Tibial nerve (tissue), 4 donors: Measurements from ENCODE around the gene LRRC4B. TPM values are rescaled to one million over a fixed set of nuclear protein-coding genes. Genes with fewer than 3 reads are reported as not detected.

Experiments
- DNase-seq, 2 donors: peaks; one replicate each; pipeline ENCODE4 v3.0.0-alpha.2; 2019; ENCODE audit warnings: low spot score in 2 of 2
- H3K27ac ChIP-seq, 4 donors: fragments of 200-600 bp; sonication (generic) in 3 of 4; one replicate each; pipeline ENCODE4 v1.5.1; 2017 to 2019; ENCODE audit warnings: mild to moderate bottlenecking in 1 of 4
- H3K27me3 ChIP-seq, 2 donors: fragments of 200-600 bp; sonication (generic) in 1 of 2; one replicate each; pipeline versions ENCODE4 v1.5.1 to v1.6.0; 2017 to 2019
- H3K36me3 ChIP-seq, 3 donors: fragments of 200-600 bp; sonication (generic); one replicate each; pipeline ENCODE4 v1.5.1; 2018 to 2019
- H3K4me1 ChIP-seq, 4 donors: fragments of 200-600 bp; sonication (generic) in 3 of 4; one replicate each; pipeline ENCODE4 v1.5.1; 2017 to 2019
- H3K4me3 ChIP-seq, 4 donors: fragments of 200-600 bp; sonication (generic) in 3 of 4; one replicate each; pipeline ENCODE4 v1.5.1; 2017 to 2019; ENCODE audit warnings: mild to moderate bottlenecking in 1 of 4, moderate library complexity in 1 of 4
- H3K9me3 ChIP-seq, 4 donors: fragments of 200-600 bp; sonication (generic) in 3 of 4; one replicate each; pipeline ENCODE4 v1.5.1; 2017 to 2019
- CTCF ChIP-seq, 5 experiments: fragments of 200-600 bp in 3 of 5; fragments of 450-650 bp in 2 of 5; sonication (generic) in 3 of 5; IDR thresholded peaks; one replicate each; pipeline ENCODE4 v1.5.1; 2016 to 2019; ENCODE audit warnings: antibody characterized with exemption in 5 of 5, mild to moderate bottlenecking in 3 of 5, moderate library complexity in 2 of 5
- EP300 ChIP-seq, 2 donors: sonication (generic); formaldehyde crosslinking; IDR thresholded peaks; one replicate each; pipeline ENCODE4 v1.6.1; 2017; ENCODE audit warnings: antibody characterized with exemption in 2 of 2, mild to moderate bottlenecking in 1 of 2
- POLR2A ChIP-seq, 2 donors: fragments of 450-650 bp; IDR thresholded peaks; one replicate each; pipeline ENCODE4 v1.6.1; 2017; ENCODE audit warnings: antibody characterized with exemption in 2 of 2, mild to moderate bottlenecking in 2 of 2, moderate library complexity in 2 of 2
- WGBS, 2 donors: methylation state at CpG; one replicate each; pipeline ENCODE4 v1.1.5; 2018; 5-methylcytosine and 5-hydroxymethylcytosine counted together
- total RNA-seq, 4 donors: library from RNA; depleted of rRNA; stranded (reverse); fragments of >200 nt; gene quantifications; one replicate each; pipeline ENCODE4 v1.1.0, GENCODE V29; 2016

Gene LRRC4B
- total RNA-seq, 4 donors from 2014 or later: 1.0 to 3.7 (median 2.8) TPM

GRCh38 chr19:50565984-50566903, 2.0 kb downstream of the LRRC4B start:
- no peaks in the 10 kb centered on the region for H3K9me3 ChIP-seq
- TF ChIP-seq POLR2A (IDR thresholded peaks at IDR 0.05): no peak
- no peak for DNase-seq
- peaks cover 0 to 24% (median 0%) of the 10 kb centered on the region in 4 donors for H3K4me1 ChIP-seq
- H3K4me3 ChIP-seq: no peak overlapping the region
- H3K27ac ChIP-seq: no peak overlapping the region
- WGBS, 2 donors: 10% methylated on average over 27 to 35 of the region's 36 CpGs
- H3K36me3 ChIP-seq: no peaks in the 10 kb centered on the region
- H3K27me3 ChIP-seq: peaks cover 0 to 80% of the 10 kb centered on the region in 2 donors

GRCh38 chr19:50564229-50565105, 3.8 kb downstream of the LRRC4B start:
- Histone ChIP-seq H3K27me3 (peaks cover 0 to 79% of the 10 kb centered on the region in 2 donors), H3K27ac (no peak overlapping the region)
- DNase-seq: no peak

GRCh38 chr19:50563597-50563996, 4.6 kb downstream of the LRRC4B start:
- H3K27me3 ChIP-seq: peaks cover 0 to 74% of the 10 kb centered on the region in 2 donors
- H3K36me3 ChIP-seq: no peaks in the 10 kb centered on the region
- no peak overlapping the region for H3K27ac ChIP-seq
- no peak overlapping the region for H3K4me3 ChIP-seq
- no peaks in the 10 kb centered on the region for H3K9me3 ChIP-seq
- H3K4me1 ChIP-seq: peaks cover 0 to 24% (median 0%) of the 10 kb centered on the region in 4 donors
- TF ChIP-seq POLR2A (IDR thresholded peaks at IDR 0.05) (no peak), EP300 (IDR thresholded peaks at IDR 0.05) (no peak), CTCF (IDR thresholded peaks at IDR 0.05) (no peak)
- no peak for DNase-seq
- WGBS, 2 donors: 63 to 66% methylated on average over 5 to 6 of the region's 6 CpGs

More at GRCh38 chr19:50564229-50565105, 3.8 kb downstream of the LRRC4B start:
- TF ChIP-seq POLR2A (IDR thresholded peaks at IDR 0.05): no peak
- no peak for TF ChIP-seq CTCF (IDR thresholded peaks at IDR 0.05)
- TF ChIP-seq EP300 (IDR thresholded peaks at IDR 0.05): no peak
- Histone ChIP-seq H3K4me3 (no peak overlapping the region), H3K9me3 (no peaks in the 10 kb centered on the region), H3K4me1 (peaks cover 0 to 24% (median 0%) of the 10 kb centered on the region in 4 donors), H3K36me3 (no peaks in the 10 kb centered on the region)
- 71 to 72% methylated on average over 15 to 22 of the region's 22 CpGs for WGBS, 2 donors

- no peak for DNase-seq
- TF ChIP-seq CTCF (IDR thresholded peaks at IDR 0.05) (no peak), EP300 (IDR thresholded peaks at IDR 0.05) (no peak), POLR2A (IDR thresholded peaks at IDR 0.05) (no peak)
- Histone ChIP-seq H3K27me3 (peaks cover 0 to 73% of the 10 kb centered on the region in 2 donors), H3K9me3 (no peaks in the 10 kb centered on the region), H3K4me1 (peaks cover 0 to 21% (median 0%) of the 10 kb centered on the region in 4 donors), H3K36me3 (no peaks in the 10 kb centered on the region), H3K27ac (no peak overlapping the region), H3K4me3 (no peak overlapping the region)
- 82 to 91% methylated on average over 9 of the region's 9 CpGs for WGBS, 2 donors
These were observed 5.2 kb downstream of the LRRC4B start for GRCh38 chr19:50562996-50563395.

GRCh38 chr19:50562329-50562728, 5.9 kb downstream of the LRRC4B start:
- no peak for TF ChIP-seq CTCF (IDR thresholded peaks at IDR 0.05)
- no peak for TF ChIP-seq POLR2A (IDR thresholded peaks at IDR 0.05)
- TF ChIP-seq EP300 (IDR thresholded peaks at IDR 0.05): no peak
- Histone ChIP-seq H3K27ac (no peak overlapping the region), H3K4me3 (no peak overlapping the region), H3K27me3 (peaks cover 0 to 70% of the 10 kb centered on the region in 2 donors), H3K4me1 (peaks cover 0 to 14% (median 0%) of the 10 kb centered on the region in 4 donors), H3K9me3 (no peaks in the 10 kb centered on the region), H3K36me3 (no peaks in the 10 kb centered on the region)
- no peak for DNase-seq
- WGBS, 2 donors: 53 to 54% methylated on average over 4 of the region's 4 CpGs
